Trophoblast cell (in vitro differentiated cells and primary cell): Measurements from ENCODE around the gene MND1.

Source experiments
- DNase-seq, 2 donors: peaks; one replicate each; pipeline ENCODE4 v3.0.0-alpha.2; 2016
- H2AFZ ChIP-seq: 2 replicates; pipeline ENCODE4 v1.6.1; 2013; ENCODE audit warnings: low read length, moderate library complexity, mild to moderate bottlenecking; ENCODE audit not compliant: insufficient read depth, poor library complexity
- H2AK5ac ChIP-seq: 2 replicates; pipeline ENCODE4 v1.6.1; 2013; ENCODE audit warnings: mild to moderate bottlenecking, low read length
- H2BK120ac ChIP-seq: 2 replicates; pipeline ENCODE4 v1.6.1; 2013; ENCODE audit warnings: low read length, mild to moderate bottlenecking, moderate library complexity; ENCODE audit not compliant: insufficient read depth, poor library complexity
- H2BK12ac ChIP-seq: 2 replicates; pipeline ENCODE4 v1.6.1; 2013; ENCODE audit warnings: mild to moderate bottlenecking, low read length, moderate library complexity
- H2BK5ac ChIP-seq: 2 replicates; pipeline ENCODE4 v1.6.1; 2013; ENCODE audit warnings: low read length, low read depth, moderate library complexity, mild to moderate bottlenecking; ENCODE audit not compliant: poor library complexity
- H3K14ac ChIP-seq: 2 replicates; pipeline ENCODE4 v1.6.1; 2013; ENCODE audit warnings: mild to moderate bottlenecking, low read length
- H3K18ac ChIP-seq: 2 replicates; pipeline ENCODE4 v1.6.1; 2013; ENCODE audit warnings: mild to moderate bottlenecking, low read length
- H3K23ac ChIP-seq: 2 replicates; pipeline ENCODE4 v1.6.1; 2013; ENCODE audit warnings: low read length
- H3K27ac ChIP-seq: 2 replicates; pipeline ENCODE4 v1.5.1; 2013; ENCODE audit warnings: low read depth, mild to moderate bottlenecking, inconsistent platforms, low read length, moderate library complexity
- H3K27me3 ChIP-seq: 2 replicates; pipeline ENCODE4 v1.6.1; 2013; ENCODE audit warnings: inconsistent platforms, mild to moderate bottlenecking, low read length, moderate library complexity; ENCODE audit not compliant: insufficient read depth
- H3K36me3 ChIP-seq, 2 experiments: 1 replicate in 1 of 2; 2 replicates in 1 of 2; pipeline ENCODE4 v1.6.1; 2013; ENCODE audit warnings: low read length in 2 of 2, mild to moderate bottlenecking in 2 of 2, moderate library complexity in 1 of 2; ENCODE audit not compliant: insufficient read depth in 2 of 2, control insufficient read depth in 1 of 2
- H3K4ac ChIP-seq: 2 replicates; pipeline ENCODE4 v1.6.1; 2013; ENCODE audit warnings: low read depth, mild to moderate bottlenecking, low read length, moderate library complexity
- H3K4me1 ChIP-seq, 2 experiments: 1 replicate in 1 of 2; 2 replicates in 1 of 2; pipeline ENCODE4 v1.6.1; 2013; ENCODE audit warnings: low read length in 2 of 2, mild to moderate bottlenecking in 2 of 2, moderate library complexity in 1 of 2; ENCODE audit not compliant: insufficient read depth in 2 of 2, control insufficient read depth in 1 of 2
- H3K4me2 ChIP-seq: 2 replicates; pipeline ENCODE4 v1.6.1; 2013; ENCODE audit warnings: inconsistent platforms, mild to moderate bottlenecking, low read length, moderate library complexity
- H3K4me3 ChIP-seq: 2 replicates; pipeline ENCODE4 v1.5.1; 2013; ENCODE audit warnings: mild to moderate bottlenecking, low read depth, low read length, inconsistent platforms
- H3K79me1 ChIP-seq: one replicate; pipeline ENCODE4 v1.6.1; 2013; ENCODE audit warnings: low read length
- H3K79me2 ChIP-seq: 2 replicates; pipeline ENCODE4 v1.6.1; 2013; ENCODE audit warnings: low read length, mild to moderate bottlenecking; ENCODE audit not compliant: control insufficient read depth, insufficient read depth, poor library complexity
- H3K9ac ChIP-seq: 2 replicates; pipeline ENCODE4 v1.6.1; 2013; ENCODE audit warnings: mild to moderate bottlenecking, low read length
- H3K9me3 ChIP-seq: 2 replicates; pipeline ENCODE4 v1.6.1; 2013; ENCODE audit warnings: low read depth, mild to moderate bottlenecking, control low read depth, inconsistent platforms, low read length; ENCODE audit not compliant: insufficient read depth
- H4K12ac ChIP-seq: 2 replicates; pipeline ENCODE4 v1.6.1; 2013; ENCODE audit warnings: low read depth, mild to moderate bottlenecking, low read length, moderate library complexity
- H4K8ac ChIP-seq: 2 replicates; pipeline ENCODE4 v1.6.1; 2013; ENCODE audit warnings: low read depth, mild to moderate bottlenecking, low read length, moderate library complexity
- H4K91ac ChIP-seq: one replicate; pipeline ENCODE4 v1.6.1; 2013; ENCODE audit warnings: low read depth, mild to moderate bottlenecking, low read length, moderate library complexity
- WGBS: extraction: QIAGEN DNeasy Blood & Tissue Kit; methylation state at CpG from one replicate; pipeline ENCODE4 v1.1.7; 2013; ENCODE audit warnings: missing lambda C conversion rate; ENCODE audit not compliant: insufficient read length, insufficient coverage; ENCODE audit errors: extremely low coverage; 5-methylcytosine and 5-hydroxymethylcytosine counted together

MND1 gene

DNA sequence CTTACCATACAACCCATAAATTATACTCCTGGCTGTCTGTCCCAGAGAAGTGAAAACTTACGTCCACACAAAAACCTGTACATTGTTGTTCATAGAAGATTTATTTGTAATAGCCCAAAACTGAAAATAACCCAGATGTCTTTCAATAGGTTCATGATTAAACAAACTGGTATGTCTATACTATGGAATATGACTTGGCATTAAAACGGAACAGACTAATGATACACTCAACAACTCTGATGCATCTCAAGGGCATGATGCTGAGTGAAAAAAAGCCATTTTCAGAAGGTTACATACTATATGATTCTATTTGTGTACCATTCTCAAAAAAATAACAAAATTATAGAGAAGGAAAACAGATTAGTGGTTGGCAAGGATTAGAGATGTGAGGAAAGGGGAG lies 11.6 kb upstream of the MND1 start:
- H4K8ac ChIP-seq, result no peak overlapping the region
- no peak overlapping the region for H3K18ac ChIP-seq
- no peak overlapping the region for H3K14ac ChIP-seq
- no peak overlapping the region for H3K4me3 ChIP-seq
- no CpG with 5 or more reads among the region's 2 CpGs for WGBS
- no peak overlapping the region for H3K9ac ChIP-seq
- no peak for DNase-seq
- H3K4ac ChIP-seq, result no peak overlapping the region
- H3K79me2 ChIP-seq, result no peaks in the 10 kb centered on the region
- H3K27me3 ChIP-seq, result no peaks in the 10 kb centered on the region
- no peak overlapping the region for H2BK120ac ChIP-seq
- H2AFZ ChIP-seq, result no peak overlapping the region
- H3K4me1 ChIP-seq, result no peaks in the 10 kb centered on the region
- no peak overlapping the region for H2BK5ac ChIP-seq
- H2BK12ac ChIP-seq, result no peak overlapping the region
- no peaks in the 10 kb centered on the region for H3K36me3 ChIP-seq
- no peak overlapping the region for H4K12ac ChIP-seq
- no peak overlapping the region for H4K91ac ChIP-seq
- H3K23ac ChIP-seq, result no peak overlapping the region
- no peak overlapping the region for H3K4me2 ChIP-seq
- H3K9me3 ChIP-seq, result no peaks in the 10 kb centered on the region
- no peak overlapping the region for H2AK5ac ChIP-seq
- H3K79me1 ChIP-seq, result no peaks in the 10 kb centered on the region
- no peak overlapping the region for H3K27ac ChIP-seq

DNA sequence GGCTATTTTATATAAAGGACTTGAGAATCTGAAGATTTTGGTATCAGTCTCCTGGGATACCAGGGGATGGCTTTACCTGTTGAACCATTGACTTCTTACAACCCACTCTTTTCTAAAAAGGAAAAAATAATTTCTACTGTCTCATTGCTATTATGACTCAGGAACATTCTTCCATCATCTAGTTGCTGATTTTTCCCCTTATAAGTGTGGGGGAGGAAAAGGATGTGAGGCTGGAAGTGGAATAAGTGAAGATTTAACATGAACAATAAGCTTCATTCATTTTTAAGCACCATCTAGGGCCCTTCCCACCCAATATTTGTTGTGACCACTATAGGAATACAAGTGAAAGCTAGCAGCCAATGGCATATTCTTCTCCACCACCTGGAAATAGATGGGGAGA lies 10.6 kb upstream of the MND1 start:
- H3K79me2 ChIP-seq, result no peaks in the 10 kb centered on the region

DNA sequence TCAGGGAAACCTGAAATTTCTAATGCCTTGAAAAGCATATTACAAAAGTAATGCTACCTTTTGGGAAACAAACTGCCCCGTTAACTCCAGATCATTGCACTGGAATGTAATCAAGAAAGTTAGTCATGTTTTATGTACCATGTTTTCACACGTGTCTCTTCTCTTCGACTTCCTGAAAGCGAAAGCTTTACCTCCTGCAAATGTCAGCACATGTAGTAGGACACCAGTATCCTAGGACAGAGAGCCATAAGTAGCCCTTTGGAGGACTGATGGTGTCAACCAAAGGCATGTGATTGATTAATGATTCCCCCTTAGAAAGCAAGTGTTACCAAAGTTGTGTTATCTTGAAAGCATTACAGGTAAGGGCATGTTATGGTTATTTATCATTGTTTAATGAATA lies 8.8 kb upstream of the MND1 start:
- Histone ChIP-seq H3K4me2 (no peak overlapping the region), H2BK12ac (no peak overlapping the region), H3K9ac (no peak overlapping the region), H2AK5ac (no peak overlapping the region), H3K23ac (no peak overlapping the region), H3K27me3 (no peaks in the 10 kb centered on the region), H2BK120ac (no peak overlapping the region), H4K12ac (no peak overlapping the region), H3K4ac (no peak overlapping the region), H3K4me3 (no peak overlapping the region), H4K8ac (no peak overlapping the region), H2BK5ac (no peak overlapping the region), H3K27ac (no peak overlapping the region), H2AFZ (no peak overlapping the region), H3K9me3 (no peaks in the 10 kb centered on the region), H4K91ac (no peak overlapping the region), H3K18ac (no peak overlapping the region), H3K79me1 (no peaks in the 10 kb centered on the region), H3K4me1 (no peaks in the 10 kb centered on the region), H3K14ac (no peak overlapping the region), H3K36me3 (no peaks in the 10 kb centered on the region), H3K79me2 (no peaks in the 10 kb centered on the region)
- no peak for DNase-seq
- no CpG with 5 or more reads among the region's 4 CpGs for WGBS

More for the DNA sequence above, 10.6 kb upstream of the MND1 start:
- H4K8ac ChIP-seq, result no peak overlapping the region
- H3K27me3 ChIP-seq, result no peaks in the 10 kb centered on the region
- no peak overlapping the region for H2BK120ac ChIP-seq
- no peak overlapping the region for H3K4me3 ChIP-seq
- no peaks in the 10 kb centered on the region for H3K36me3 ChIP-seq
- no peaks in the 10 kb centered on the region for H3K9me3 ChIP-seq
- no peak overlapping the region for H2AK5ac ChIP-seq
- H3K4ac ChIP-seq, result no peak overlapping the region
- H3K14ac ChIP-seq, result no peak overlapping the region
- no peak overlapping the region for H3K18ac ChIP-seq
- H3K4me2 ChIP-seq, result no peak overlapping the region
- no peak overlapping the region for H2BK12ac ChIP-seq
- H3K27ac ChIP-seq, result no peak overlapping the region
- no peak overlapping the region for H4K12ac ChIP-seq
- H3K4me1 ChIP-seq, result no peaks in the 10 kb centered on the region
- no peaks in the 10 kb centered on the region for H3K79me1 ChIP-seq
- H3K9ac ChIP-seq, result no peak overlapping the region
- no peak overlapping the region for H4K91ac ChIP-seq
- no peak overlapping the region for H2BK5ac ChIP-seq
- no peak overlapping the region for H3K23ac ChIP-seq
- DNase-seq, result no peak
- H2AFZ ChIP-seq, result no peak overlapping the region

DNA sequence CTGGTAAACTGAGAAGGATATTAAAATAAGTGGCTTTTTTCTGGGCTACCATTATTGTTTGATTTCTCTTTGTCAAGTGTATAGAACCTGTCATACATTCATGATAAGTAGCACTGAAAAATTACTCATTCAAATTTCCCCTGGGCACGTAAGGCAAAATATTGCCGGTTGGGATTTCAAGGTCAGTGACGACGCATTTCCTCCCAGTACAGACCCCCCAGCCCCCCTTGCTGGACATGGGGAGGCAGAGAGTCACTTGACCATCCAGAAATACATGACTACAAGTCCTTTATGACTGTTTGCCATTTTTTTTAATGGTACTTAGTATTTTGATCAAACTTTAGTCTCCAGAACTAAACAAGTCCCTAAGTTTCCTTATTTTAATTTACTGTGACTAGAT lies 6.8 kb upstream of the MND1 start:
- H3K9ac ChIP-seq, result no peak overlapping the region
- H3K79me1 ChIP-seq, result no peaks in the 10 kb centered on the region
- H4K91ac ChIP-seq, result no peak overlapping the region
- no peaks in the 10 kb centered on the region for H3K9me3 ChIP-seq
- H3K79me2 ChIP-seq, result no peaks in the 10 kb centered on the region
- H4K12ac ChIP-seq, result no peak overlapping the region
- peaks cover 2 to 3% of the 10 kb centered on the region in 2 experiments for H3K4me1 ChIP-seq
- H2AK5ac ChIP-seq, result no peak overlapping the region
- no peak overlapping the region for H3K4me2 ChIP-seq
- WGBS, result no CpG with 5 or more reads among the region's 4 CpGs
- no peak overlapping the region for H2AFZ ChIP-seq
- no peak overlapping the region for H2BK12ac ChIP-seq
- no peak overlapping the region for H3K4me3 ChIP-seq
- no peak overlapping the region for H3K4ac ChIP-seq
- H2BK120ac ChIP-seq, result no peak overlapping the region
- H4K8ac ChIP-seq, result no peak overlapping the region
- H3K23ac ChIP-seq, result no peak overlapping the region
- no peak overlapping the region for H3K18ac ChIP-seq
- no peak overlapping the region for H2BK5ac ChIP-seq
- no peak overlapping the region for H3K27ac ChIP-seq
- no peak overlapping the region for H3K14ac ChIP-seq
- H3K27me3 ChIP-seq, result no peaks in the 10 kb centered on the region
- DNase-seq, result no peak
- H3K36me3 ChIP-seq, result no peaks in the 10 kb centered on the region
